Measurements from ENCODE around the gene LRRN2.

- TF ChIP-seq TEAD4 (CRISPR knock-in tag; IDR thresholded peaks at IDR 0.05) = no peak
- no peak for TF ChIP-seq NR2C2 (CRISPR knock-in tag; IDR thresholded peaks at IDR 0.05)
- TF ChIP-seq ZSCAN18 (CRISPR knock-in tag; IDR thresholded peaks at IDR 0.05) = no peak
- no peak for TF ChIP-seq CTCF (IDR thresholded peaks at IDR 0.05)
- no peak for TF ChIP-seq MAX (CRISPR knock-in tag; IDR thresholded peaks at IDR 0.05)
- TF ChIP-seq ZNF232 (CRISPR knock-in tag; IDR thresholded peaks at IDR 0.05) = no peak
- TF ChIP-seq ATF6 (CRISPR knock-in tag; IDR thresholded peaks at IDR 0.05) = no peak
- TF ChIP-seq CBFB (CRISPR knock-in tag; IDR thresholded peaks at IDR 0.05; ENCODE audit: low read depth) = no peak
- no peak for TF ChIP-seq FOXJ3 (CRISPR knock-in tag; IDR thresholded peaks at IDR 0.05; ENCODE audit: borderline replicate concordance)
- no peak for TF ChIP-seq CDX4 (CRISPR knock-in tag; IDR thresholded peaks at IDR 0.05; ENCODE audit: borderline replicate concordance)
- no peak for TF ChIP-seq E2F4 (CRISPR knock-in tag; IDR thresholded peaks at IDR 0.05; ENCODE audit: borderline replicate concordance, low read depth)
Measured at GRCh38 chr1:204581759-204582158, 103.8 kb downstream of the LRRN2 start.

Measured in WTC11 (cell line).